ENCODE measurements around the gene HAUS5. TPM values are rescaled to one million over a fixed set of nuclear protein-coding genes. Genes with fewer than 3 reads are reported as not detected.
"Not testable (repeated sequence)": the region's sequence is repeated elsewhere in the genome, so short reads cannot be mapped to it uniquely, and the experiment has no call there.

HAUS5 gene
- total RNA-seq, 3 donors from 2014 or later (not counting 1 experiment from before 2014, with no cell fraction given), result 17.5 to 26.4 (median 21.6) TPM

DNA sequence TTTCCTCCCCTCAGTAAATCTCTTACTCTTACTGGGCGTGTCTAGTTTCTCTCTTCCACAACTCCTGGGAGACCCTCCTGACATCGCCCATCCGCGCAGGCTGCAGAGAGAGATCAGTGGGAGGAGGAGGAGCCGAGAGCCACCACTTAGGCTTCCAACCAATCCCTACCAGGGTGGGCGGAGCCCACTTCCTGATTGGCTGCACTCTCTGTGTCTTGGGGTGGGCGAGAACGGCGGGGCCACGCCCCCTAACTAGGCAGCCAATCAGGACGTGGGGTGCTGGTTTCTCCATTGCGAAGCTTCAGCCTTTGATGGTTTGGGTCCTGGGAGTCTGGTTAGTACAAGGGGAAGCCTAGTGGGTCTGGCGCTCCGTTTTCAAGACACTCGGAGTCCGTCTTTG is 26.7 kb upstream of the HAUS5 start, which contains the start of gene PMIS2:
Gene PMIS2 (plus strand): TSS at position 326 of the 400 bp plus-strand sequence. CDS start 87 bp downstream, outside the sequence.
- Mint-ChIP-seq H3K27me3 (ENCODE audit: low read depth in 2 of 2) (peaks cover 19 to 25% of the 10 kb centered on the region in 2 donors), H3K4me1 (no peaks in the 10 kb centered on the region), H3K36me3 (no peaks in the 10 kb centered on the region), H3K9me3 (no peaks in the 10 kb centered on the region), H3K27ac (no peak within 1 kb of the TSS), H3K4me3 (no peak within 1 kb of the TSS)
- Histone ChIP-seq H3K4me1 (ENCODE audit: control insufficient read depth, insufficient read depth, low read length) (no peaks in the 10 kb centered on the region), H3K4me3 (ENCODE audit: low read length) (no peak within 1 kb of the TSS), H3K27ac (ENCODE audit: low read length) (no peak within 1 kb of the TSS), H3K36me3 (ENCODE audit: control insufficient read depth, insufficient read depth, low read length) (no peaks in the 10 kb centered on the region), H3K9me3 (ENCODE audit: control insufficient read depth, insufficient read depth, low read length) (no peaks in the 10 kb centered on the region), H3K27me3 (ENCODE audit: control insufficient read depth, insufficient read depth, low read length) (no peaks in the 10 kb centered on the region)
- TF ChIP-seq, protein P1, sequence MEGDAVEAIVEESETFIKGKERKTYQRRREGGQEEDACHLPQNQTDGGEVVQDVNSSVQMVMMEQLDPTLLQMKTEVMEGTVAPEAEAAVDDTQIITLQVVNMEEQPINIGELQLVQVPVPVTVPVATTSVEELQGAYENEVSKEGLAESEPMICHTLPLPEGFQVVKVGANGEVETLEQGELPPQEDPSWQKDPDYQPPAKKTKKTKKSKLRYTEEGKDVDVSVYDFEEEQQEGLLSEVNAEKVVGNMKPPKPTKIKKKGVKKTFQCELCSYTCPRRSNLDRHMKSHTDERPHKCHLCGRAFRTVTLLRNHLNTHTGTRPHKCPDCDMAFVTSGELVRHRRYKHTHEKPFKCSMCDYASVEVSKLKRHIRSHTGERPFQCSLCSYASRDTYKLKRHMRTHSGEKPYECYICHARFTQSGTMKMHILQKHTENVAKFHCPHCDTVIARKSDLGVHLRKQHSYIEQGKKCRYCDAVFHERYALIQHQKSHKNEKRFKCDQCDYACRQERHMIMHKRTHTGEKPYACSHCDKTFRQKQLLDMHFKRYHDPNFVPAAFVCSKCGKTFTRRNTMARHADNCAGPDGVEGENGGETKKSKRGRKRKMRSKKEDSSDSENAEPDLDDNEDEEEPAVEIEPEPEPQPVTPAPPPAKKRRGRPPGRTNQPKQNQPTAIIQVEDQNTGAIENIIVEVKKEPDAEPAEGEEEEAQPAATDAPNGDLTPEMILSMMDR (IDR thresholded peaks at IDR 0.05), result no peak
- peak in 1 of 2 donors; percentile 19 for DNase-seq
- 36% methylated on average over 14 of the region's 16 CpGs for WGBS (ENCODE audit: insufficient coverage)
- peak in 1 of 3 donors; percentile 68 for ATAC-seq
- intact Hi-C loops (cut with micrococcal nuclease), result loop anchor here (5.0 kb wide), 1 partner anchor 39 kb away; the partner anchor contains the start of gene TMEM147

DNA sequence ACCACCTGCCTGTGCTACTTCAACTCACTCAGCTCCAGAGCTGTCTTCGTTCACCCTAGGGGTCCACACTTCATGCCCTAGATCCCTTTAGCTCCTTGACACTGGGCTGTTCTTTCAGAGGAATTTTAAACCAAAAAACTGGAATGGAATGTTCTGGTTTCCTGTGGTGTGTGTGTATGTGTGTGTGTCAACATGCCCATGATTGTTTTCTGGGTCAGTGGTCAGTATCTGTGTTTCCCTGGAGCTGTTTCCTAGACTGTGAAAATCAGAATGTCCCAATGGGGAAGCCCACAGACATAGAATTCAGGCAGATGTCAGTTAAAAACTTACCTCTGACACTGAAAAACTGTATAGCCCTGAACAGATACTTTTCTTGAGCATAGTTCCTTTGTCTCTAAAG is 25.2 kb upstream of the HAUS5 start:
- H3K36me3 ChIP-seq (ENCODE audit: control insufficient read depth, insufficient read depth, low read length), result no peaks in the 10 kb centered on the region
- Mint-ChIP-seq H3K27me3 (ENCODE audit: low read depth in 2 of 2) (peaks cover 19 to 25% of the 10 kb centered on the region in 2 donors), H3K36me3 (no peaks in the 10 kb centered on the region), H3K9me3 (no peaks in the 10 kb centered on the region), H3K4me1 (no peaks in the 10 kb centered on the region), H3K27ac (no peak overlapping the region), H3K4me3 (no peak overlapping the region)
- intact Hi-C loops (cut with micrococcal nuclease), result loop anchor here (5.0 kb wide), 1 partner anchor 40 kb away; the partner anchor contains the start of gene TMEM147
- TF ChIP-seq, protein P1 (IDR thresholded peaks at IDR 0.05), result no peak
- no peaks in the 10 kb centered on the region for H3K4me1 ChIP-seq (ENCODE audit: control insufficient read depth, insufficient read depth, low read length)
- DNase-seq (no peak), ATAC-seq (no peak)
- H3K4me3 ChIP-seq (ENCODE audit: low read length), result no peak overlapping the region
- H3K27me3 ChIP-seq (ENCODE audit: control insufficient read depth, insufficient read depth, low read length), result no peaks in the 10 kb centered on the region
- no peak overlapping the region for H3K27ac ChIP-seq (ENCODE audit: low read length)
- WGBS (ENCODE audit: insufficient coverage), result 24% methylated on average over 1 of the region's 1 CpG
- no peaks in the 10 kb centered on the region for H3K9me3 ChIP-seq (ENCODE audit: control insufficient read depth, insufficient read depth, low read length)

DNA sequence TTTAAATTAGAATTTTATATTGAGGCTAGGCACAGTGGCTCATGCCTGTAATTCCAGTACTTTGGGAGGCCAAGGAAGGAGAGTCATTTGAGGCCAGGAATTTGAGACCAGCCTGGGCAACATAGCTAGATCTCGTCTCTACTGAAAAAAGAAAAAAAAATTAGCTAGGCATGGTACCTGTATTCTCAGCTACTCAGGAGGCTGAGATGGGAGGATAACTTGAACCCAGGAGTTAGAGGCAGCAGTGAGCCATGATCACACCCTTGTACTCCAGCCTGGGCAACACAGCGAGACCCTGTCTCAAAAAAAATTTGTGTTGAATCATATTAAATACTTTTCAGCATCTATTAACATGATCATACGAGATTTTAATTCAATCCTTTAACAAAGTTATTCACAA is 21.7 kb upstream of the HAUS5 start:
- Mint-ChIP-seq H3K4me1 (no peaks in the 10 kb centered on the region), H3K9me3 (no peaks in the 10 kb centered on the region), H3K27ac (no peak overlapping the region), H3K4me3 (no peak overlapping the region), H3K36me3 (no peaks in the 10 kb centered on the region), H3K27me3 (ENCODE audit: low read depth in 2 of 2) (peaks cover 9 to 11% of the 10 kb centered on the region in 2 donors)
- intact Hi-C loops (cut with micrococcal nuclease), result loop anchor here (10.0 kb wide), 1 partner anchor 236 kb away; the partner anchor contains the start of gene FFAR3
- Histone ChIP-seq H3K9me3 (ENCODE audit: control insufficient read depth, insufficient read depth, low read length) (no peaks in the 10 kb centered on the region), H3K4me1 (ENCODE audit: control insufficient read depth, insufficient read depth, low read length) (no peaks in the 10 kb centered on the region), H3K27ac (ENCODE audit: low read length) (no peak overlapping the region), H3K4me3 (ENCODE audit: low read length) (no peak overlapping the region), H3K36me3 (ENCODE audit: control insufficient read depth, insufficient read depth, low read length) (no peaks in the 10 kb centered on the region), H3K27me3 (ENCODE audit: control insufficient read depth, insufficient read depth, low read length) (no peaks in the 10 kb centered on the region)
- no peak for DNase-seq
- WGBS (ENCODE audit: insufficient coverage), result 89% methylated on average over 3 of the region's 3 CpGs
- TF ChIP-seq, protein P1 (IDR thresholded peaks at IDR 0.05), result no peak
- no peak for ATAC-seq

DNA sequence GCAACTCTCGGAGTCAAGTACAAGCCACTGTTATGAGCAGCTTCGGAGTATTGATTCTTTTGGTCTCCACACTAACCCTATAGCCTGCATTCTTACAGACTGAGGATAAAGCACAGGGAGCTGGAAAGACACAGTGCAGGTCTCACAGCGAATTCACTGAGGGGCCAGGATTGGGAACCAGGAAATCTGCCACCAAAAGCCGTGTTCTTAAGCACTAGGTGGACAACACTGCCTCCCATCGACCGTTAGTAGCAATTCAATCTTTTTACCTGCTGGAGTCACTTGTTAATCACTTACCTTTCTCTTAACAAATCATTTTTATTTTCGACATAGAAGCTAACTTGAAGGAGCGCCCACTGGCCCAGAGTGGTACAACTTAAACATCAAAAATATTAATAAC is 20.3 kb upstream of the HAUS5 start:
- H3K4me1 Mint-ChIP-seq, result peaks cover 0 to 6% of the 10 kb centered on the region in 2 donors
- DNase-seq, result peak in 1 of 2 donors; percentile 76
- TF ChIP-seq, protein P1 (IDR thresholded peaks at IDR 0.05), result peak; percentile 53
- no peak overlapping the region for H3K4me3 ChIP-seq (ENCODE audit: low read length)
- intact Hi-C loops (cut with micrococcal nuclease), result loop anchor here (1.0 to 10.0 kb wide), 2 partner anchors 82 to 237 kb away; partner anchors contain the start of gene FFAR3
- H3K4me3 Mint-ChIP-seq, result no peak overlapping the region
- H3K27me3 Mint-ChIP-seq (ENCODE audit: low read depth in 2 of 2), result peaks cover 5 to 10% of the 10 kb centered on the region in 2 donors
- H3K36me3 ChIP-seq (ENCODE audit: control insufficient read depth, insufficient read depth, low read length), result no peaks in the 10 kb centered on the region
- H3K9me3 Mint-ChIP-seq, result no peaks in the 10 kb centered on the region
- peak in 2 of 3 donors; percentile 43 to 52 for ATAC-seq
- no peaks in the 10 kb centered on the region for H3K4me1 ChIP-seq (ENCODE audit: control insufficient read depth, insufficient read depth, low read length)
- H3K36me3 Mint-ChIP-seq, result no peaks in the 10 kb centered on the region
- no peak overlapping the region for H3K27ac ChIP-seq (ENCODE audit: low read length)
- no peaks in the 10 kb centered on the region for H3K9me3 ChIP-seq (ENCODE audit: control insufficient read depth, insufficient read depth, low read length)
- 27% methylated on average over 8 of the region's 8 CpGs for WGBS (ENCODE audit: insufficient coverage)
- no peaks in the 10 kb centered on the region for H3K27me3 ChIP-seq (ENCODE audit: control insufficient read depth, insufficient read depth, low read length)
- no peak overlapping the region for H3K27ac Mint-ChIP-seq

DNA sequence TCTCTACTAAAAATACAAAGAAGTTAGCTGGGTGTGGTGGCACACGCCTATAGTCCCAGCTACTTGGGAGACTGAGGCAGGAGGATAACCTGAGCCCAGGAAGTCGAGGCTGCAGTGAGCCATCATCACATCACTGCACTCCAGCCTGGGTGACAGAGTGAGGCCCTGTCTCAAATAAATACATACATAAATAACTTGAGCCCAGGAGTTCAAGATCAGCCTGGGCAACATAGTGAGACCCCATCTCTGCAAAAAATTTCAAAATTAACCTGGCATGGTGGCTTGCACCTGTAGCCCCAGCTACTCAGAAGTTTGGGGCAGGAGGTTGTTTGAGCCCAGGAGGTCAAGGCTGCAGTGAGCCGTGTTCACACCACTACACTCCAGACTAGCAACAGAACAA is 17.5 kb upstream of the HAUS5 start:
- not testable (repeated sequence) for DNase-seq; H3K4me1 ChIP-seq (ENCODE audit: control insufficient read depth, insufficient read depth, low read length); H3K4me3 Mint-ChIP-seq; H3K9me3 ChIP-seq (ENCODE audit: control insufficient read depth, insufficient read depth, low read length); H3K36me3 ChIP-seq (ENCODE audit: control insufficient read depth, insufficient read depth, low read length); H3K27me3 ChIP-seq (ENCODE audit: control insufficient read depth, insufficient read depth, low read length); H3K36me3 Mint-ChIP-seq; H3K27ac ChIP-seq (ENCODE audit: low read length); H3K9me3 Mint-ChIP-seq; ATAC-seq; H3K4me3 ChIP-seq (ENCODE audit: low read length); H3K27ac Mint-ChIP-seq; H3K4me1 Mint-ChIP-seq
- intact Hi-C loops (cut with micrococcal nuclease), result loop anchor here (10.0 kb wide), 1 partner anchor 240 kb away; the partner anchor contains the start of gene FFAR3
- 67% methylated on average over 3 of the region's 3 CpGs for WGBS (ENCODE audit: insufficient coverage)
- peaks cover 5 to 14% of the 10 kb centered on the region in 2 donors for H3K27me3 Mint-ChIP-seq (ENCODE audit: low read depth in 2 of 2)
